Activated B cell treated with CpG ODN at 0.5 μM for 24 hours (primary cell): ENCODE measurements around the gene ALKBH7. TPM values are rescaled to one million over a fixed set of nuclear protein-coding genes. Genes with fewer than 3 reads are reported as not detected.

Source experiments
- ATAC-seq: fragments of 200-7000 bp; cut with Tn5 transposase; one replicate; pipeline ENCODE4 v1.10.0; 2021; ENCODE audit warnings: low read depth, mild to moderate bottlenecking, moderate library complexity
- CTCF ChIA-PET: fragments of 350-600 bp; sonication (Branson Sonifier 250); formaldehyde crosslinking; loops from one replicate; lab custom pipeline; 2021; ENCODE audit warnings: antibody characterized with exemption; lab: Charles Lee
- POLR2A ChIA-PET: fragments of 350-600 bp; sonication (Branson Sonifier 250); formaldehyde crosslinking; loops from one replicate; lab custom pipeline; 2021; ENCODE audit warnings: antibody characterized with exemption; lab: Charles Lee
- DNase-seq: peaks from one replicate; pipeline ENCODE4 v3.0.0; 2022
- H3K27ac Mint-ChIP-seq: one replicate; pipeline ENCODE4 v1.8.0; 2020; ENCODE audit warnings: mixed read lengths
- H3K27me3 Mint-ChIP-seq: one replicate; pipeline ENCODE4 v1.8.0; 2021; ENCODE audit warnings: mixed read lengths
- H3K36me3 Mint-ChIP-seq: one replicate; pipeline ENCODE4 v1.8.0; 2021; ENCODE audit warnings: low read depth, mixed read lengths
- H3K4me1 Mint-ChIP-seq: one replicate; pipeline ENCODE4 v1.8.0; 2021; ENCODE audit warnings: mixed read lengths
- H3K4me3 Mint-ChIP-seq: one replicate; pipeline ENCODE4 v1.8.0; 2020; ENCODE audit warnings: mild to moderate bottlenecking, mixed read lengths
- H3K9me3 Mint-ChIP-seq: one replicate; pipeline ENCODE4 v1.8.0; 2020; ENCODE audit warnings: mixed read lengths
- CTCF ChIP-seq: fragments of 200-600 bp; IDR thresholded peaks from one replicate; pipeline ENCODE4 v1.8.0; 2022; ENCODE audit warnings: antibody characterized with exemption, mild to moderate bottlenecking
- intact Hi-C: fragments of 100-400 bp; cut with micrococcal nuclease; formaldehyde crosslinking; loops from one replicate; pipeline ENCODE4 v1.15.1; 2024
- total RNA-seq: library from RNA; stranded (reverse); gene quantifications from 2 replicates; pipeline ENCODE4 v1.2.3, GENCODE V29; 2022

The ALKBH7 gene
- total RNA-seq, 1 donor from 2014 or later, result 48.4 TPM

- intact Hi-C loops, result loop anchor here (5.0 kb wide), 3 partner anchors 377 to 427 kb away; partner anchors contain the start of gene RANBP3
- POLR2A ChIA-PET, result interaction anchor here (1.0 kb wide), 1 partner anchor 10 kb away, joined by 3 read pairs; no protein-coding TSS in a partner anchor
- ATAC-seq, result no peak
- Mint-ChIP-seq H3K4me1 (peaks cover 14% of the 10 kb centered on the region), H3K36me3 (peaks cover 26% of the 10 kb centered on the region), H3K27ac (no peak overlapping the region), H3K9me3 (peaks cover 2% of the 10 kb centered on the region), H3K4me3 (no peak overlapping the region), H3K27me3 (no peaks in the 10 kb centered on the region)
- TF ChIP-seq CTCF, result no peak
- CTCF ChIA-PET, result no interaction called here
- DNase-seq, result no peak
These were observed 2.3 kb downstream of the ALKBH7 start for GRCh38 chr19:6374711-6375410.

DNA sequence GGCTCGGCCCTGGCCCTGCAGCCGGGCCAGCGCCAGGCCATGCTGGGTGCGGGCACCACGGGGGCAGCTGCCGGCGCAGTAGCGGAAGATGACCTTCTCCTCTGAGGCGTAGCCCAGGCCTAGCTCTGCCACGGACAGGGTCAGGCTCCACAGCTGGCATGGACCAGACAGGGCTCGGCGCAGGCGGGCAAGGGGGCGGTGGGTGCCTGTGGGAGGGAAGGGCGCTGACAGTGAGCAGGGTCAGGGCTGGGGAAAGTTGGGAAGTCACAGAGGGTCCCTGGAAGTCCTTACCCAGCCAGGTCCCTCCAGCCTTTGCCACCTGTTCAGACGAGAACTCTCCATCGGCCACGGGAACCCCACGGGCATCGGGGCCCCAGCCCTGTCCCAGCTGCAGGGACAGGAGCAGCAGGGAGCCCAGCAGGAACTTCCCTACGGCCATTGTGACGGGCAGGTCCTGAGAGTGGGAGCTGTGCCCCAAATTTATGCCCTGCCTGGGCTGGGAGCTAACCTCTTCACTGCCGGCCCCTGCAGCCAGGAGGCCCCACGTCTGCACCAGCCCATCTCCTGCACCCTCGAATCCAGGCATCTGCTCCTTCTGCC is 2.9 kb downstream of the ALKBH7 start, which contains the start of gene PSPN:
PSPN (minus strand) TSS at position 523 of the 600 bp plus-strand sequence; CDS start at position 439, 84 bp downstream.
- Mint-ChIP-seq H3K4me3 (no peak within 1 kb of the TSS), H3K36me3 (peaks cover 32% of the 10 kb centered on the region), H3K27me3 (no peaks in the 10 kb centered on the region), H3K4me1 (peaks cover 13% of the 10 kb centered on the region), H3K9me3 (peaks cover 4% of the 10 kb centered on the region), H3K27ac (no peak within 1 kb of the TSS)
- intact Hi-C loops, result no loop called here
- DNase-seq (no peak), ATAC-seq (no peak)
- CTCF ChIA-PET, result no interaction called here
- POLR2A ChIA-PET, result interaction anchor here (1.0 kb wide), 1 partner anchor 10 kb away, joined by 3 read pairs; no protein-coding TSS in a partner anchor
- no peak for TF ChIP-seq CTCF

GRCh38 chr19:6376512-6377190 is 4.1 kb downstream of the ALKBH7 start:
- Mint-ChIP-seq H3K27ac (no peak overlapping the region), H3K9me3 (peaks cover 4% of the 10 kb centered on the region), H3K4me3 (no peak overlapping the region), H3K27me3 (no peaks in the 10 kb centered on the region), H3K4me1 (peaks cover 13% of the 10 kb centered on the region), H3K36me3 (peaks cover 43% of the 10 kb centered on the region)
- ChIA-PET POLR2A (no interaction called here), CTCF (no interaction called here)
- DNase-seq (no peak), ATAC-seq (no peak)
- no peak for TF ChIP-seq CTCF
- intact Hi-C loops, result no loop called here

DNA sequence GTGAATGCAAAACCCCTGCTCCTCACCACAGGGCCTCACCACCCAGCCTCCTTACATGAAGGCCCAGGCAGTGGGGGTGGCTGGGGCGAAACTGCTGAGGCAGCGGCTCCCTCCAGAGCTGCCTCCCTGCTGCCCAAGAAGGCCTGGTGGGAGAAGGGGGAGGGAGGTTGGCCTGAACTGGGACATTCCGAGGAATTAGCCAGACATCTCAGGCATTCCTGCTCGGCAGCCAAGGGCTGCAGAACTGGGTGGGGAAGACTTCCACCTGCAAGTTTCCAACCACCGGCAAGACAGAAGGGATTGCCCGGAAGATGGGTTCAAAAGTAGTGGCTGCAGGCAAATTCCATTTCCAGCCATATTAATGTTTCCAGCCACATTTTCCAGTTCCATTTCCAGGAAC is 5.4 kb downstream of the ALKBH7 start:
- no peak for TF ChIP-seq CTCF
- no peak overlapping the region for H3K27ac Mint-ChIP-seq
- intact Hi-C loops, result no loop called here
- no peaks in the 10 kb centered on the region for H3K27me3 Mint-ChIP-seq
- CTCF ChIA-PET, result no interaction called here
- DNase-seq, result no peak
- no peak for ATAC-seq
- peaks cover 46% of the 10 kb centered on the region for H3K36me3 Mint-ChIP-seq
- peaks cover 4% of the 10 kb centered on the region for H3K9me3 Mint-ChIP-seq
- H3K4me3 Mint-ChIP-seq, result no peak overlapping the region
- POLR2A ChIA-PET, result interaction anchor here (0.7 kb wide), 1 partner anchor 430 kb away, joined by 5 read pairs; no protein-coding TSS in a partner anchor
- H3K4me1 Mint-ChIP-seq, result peaks cover 7% of the 10 kb centered on the region

DNA sequence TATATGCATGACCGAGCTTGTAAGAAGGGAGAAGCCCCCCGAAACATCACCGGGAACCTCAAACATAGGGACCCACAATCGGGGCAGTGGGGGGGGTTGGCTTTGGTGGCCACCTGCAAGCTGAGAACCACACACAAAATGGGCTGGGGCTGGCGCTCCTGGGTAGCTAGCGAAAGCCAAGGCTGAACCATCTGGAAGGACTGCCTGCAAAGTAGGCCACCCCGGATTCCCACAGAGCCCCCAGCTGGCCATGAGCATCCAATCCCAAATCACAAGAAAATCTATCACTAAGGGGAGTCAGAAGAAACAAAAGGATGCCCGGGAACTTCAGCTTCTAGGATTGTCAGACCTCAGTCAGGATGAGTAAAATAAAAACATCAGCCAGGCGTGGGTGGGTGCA is 5.9 kb downstream of the ALKBH7 start:
- Mint-ChIP-seq H3K9me3 (peaks cover 4% of the 10 kb centered on the region), H3K4me3 (no peak overlapping the region), H3K27me3 (no peaks in the 10 kb centered on the region), H3K36me3 (peaks cover 50% of the 10 kb centered on the region), H3K4me1 (peaks cover 4% of the 10 kb centered on the region), H3K27ac (no peak overlapping the region)
- DNase-seq, result no peak
- ChIA-PET CTCF (no interaction called here), POLR2A (no interaction called here)
- TF ChIP-seq CTCF, result no peak
- no peak for ATAC-seq
- intact Hi-C loops, result no loop called here
